Activated effector memory CD4-positive, alpha-beta T cell treated with Interleukin-2 at 50 U/mL for 16 hours (primary cell): ENCODE data around the gene TRIM71.

Experiments used
- DNase-seq: peaks from one replicate; pipeline ENCODE4 v3.0.0-alpha.2; 2020

Gene TRIM71

GRCh38 chr3:32869513-32870047 lies 51.8 kb downstream of the TRIM71 start:
- DNase-seq: no peak

- DNase-seq: no peak
These were observed 52.7 kb downstream of the TRIM71 start for GRCh38 chr3:32870373-32871095.

GRCh38 chr3:32871273-32871672 lies 53.5 kb downstream of the TRIM71 start:
- no peak for DNase-seq

- no peak for DNase-seq
These were observed 54.9 kb downstream of the TRIM71 start for GRCh38 chr3:32872487-32873382.

- no peak for DNase-seq
These were observed 55.8 kb downstream of the TRIM71 start for GRCh38 chr3:32873531-32874130.

- DNase-seq: no peak
These were observed 59.1 kb downstream of the TRIM71 start for GRCh38 chr3:32876920-32877319.

- no peak for DNase-seq
These were observed 59.8 kb downstream of the TRIM71 start for GRCh38 chr3:32877598-32877997.

- no peak for DNase-seq
These were observed 62.4 kb downstream of the TRIM71 start for GRCh38 chr3:32880225-32880624.

- DNase-seq: no peak
These were observed 63.8 kb downstream of the TRIM71 start for GRCh38 chr3:32881624-32882023.

GRCh38 chr3:32882189-32882588 lies 64.4 kb downstream of the TRIM71 start:
- no peak for DNase-seq

- no peak for DNase-seq
These were observed 64.8 kb downstream of the TRIM71 start for GRCh38 chr3:32882603-32883025.

- no peak for DNase-seq
These were observed 66.0 kb downstream of the TRIM71 start for GRCh38 chr3:32883817-32884216.

GRCh38 chr3:32884591-32884990 lies 66.8 kb downstream of the TRIM71 start:
- DNase-seq: no peak

- no peak for DNase-seq
These were observed 67.6 kb downstream of the TRIM71 start for GRCh38 chr3:32885283-32885901.

- no peak for DNase-seq
These were observed 68.5 kb downstream of the TRIM71 start for GRCh38 chr3:32886296-32886695.

GRCh38 chr3:32886911-32887310 lies 69.1 kb downstream of the TRIM71 start:
- no peak for DNase-seq

- no peak for DNase-seq
These were observed 70.9 kb downstream of the TRIM71 start for GRCh38 chr3:32888739-32889138.

GRCh38 chr3:32890420-32891276 lies 72.9 kb downstream of the TRIM71 start:
- DNase-seq: no peak

- DNase-seq: no peak
These were observed 73.6 kb downstream of the TRIM71 start for GRCh38 chr3:32891365-32891764.

- no peak for DNase-seq
These were observed 75.1 kb downstream of the TRIM71 start for GRCh38 chr3:32892625-32893598.

GRCh38 chr3:32894977-32895376 lies 77.2 kb downstream of the TRIM71 start:
- DNase-seq: no peak
